ENCODE results near the gene NDUFS6. TPM values are rescaled to one million over a fixed set of nuclear protein-coding genes. Genes with fewer than 3 reads are reported as not detected.

Gene NDUFS6
- total and polyA plus RNA-seq, 2 of the 8 experiments (the other 6 are each of a cell fraction or from before 2014, with no cell fraction given) = 72.7 to 191 TPM

GRCh38 chr5:1763548-1763911 is 37.7 kb upstream of the NDUFS6 start:
- H3K4ac ChIP-seq (replicated peaks; ENCODE audit: insufficient read length, low read depth, low read length) = no peak overlapping the region
- H3K27me3 ChIP-seq (replicated peaks in 1 of 4; ENCODE audit: control insufficient read depth in 3 of 4, extremely low read depth in 1 of 4, insufficient read depth in 3 of 4, low read length in 3 of 4) = no peaks in the 10 kb centered on the region; a peak in 1 of 7 replicates
- POLR2A ChIA-PET (ENCODE audit: partially characterized antibody) = interaction anchor here (0.5 kb wide), 1 partner anchor 22 kb away, joined by 3 read pairs; no protein-coding TSS in a partner anchor
- no peak overlapping the region for H4K91ac ChIP-seq (replicated peaks; ENCODE audit: insufficient read length, low read length)
- DNase-seq (ENCODE audit: low read depth in 1 of 2, low spot score in 2 of 2) (peak in 1 of 2 experiments; percentile 64), FAIRE-seq (peak; percentile 77)
- H2BK12ac ChIP-seq (ENCODE audit: low read depth, low read length) = no peak overlapping the region
- H3K36me3 ChIP-seq (ENCODE audit: control insufficient read depth in 2 of 4, insufficient read depth in 4 of 4, low read length in 3 of 4) = no peaks in the 10 kb centered on the region
- WGBS, 2 experiments (ENCODE audit: extremely low coverage in 1 of 2, insufficient coverage in 1 of 2, insufficient read length in 1 of 2, insufficient replicate concordance in 2 of 2, low coverage in 1 of 2, low lambda C conversion rate in 2 of 2, missing lambda C conversion rate in 1 of 2) = 60% methylated on average over 15 of the region's 15 CpGs; no CpG with 5 or more reads in 1 of the 2 experiments
- H3K56ac ChIP-seq (replicated peaks; ENCODE audit: insufficient read length, low read depth, low read length) = no peak overlapping the region
- H2BK120ac ChIP-seq (replicated peaks; ENCODE audit: low read depth, low read length) = no peak overlapping the region
- no peak overlapping the region for H2AFZ ChIP-seq (ENCODE audit: low read length)
- H3K9ac ChIP-seq (replicated peaks in 1 of 4; ENCODE audit: extremely low read depth in 1 of 4, low read depth in 3 of 4, low read length in 3 of 4) = no peak overlapping the region
- no peak overlapping the region for H3K4me2 ChIP-seq (ENCODE audit: insufficient read depth in 1 of 2, low read depth in 2 of 2, low read length in 2 of 2)
- no peak overlapping the region for H4K8ac ChIP-seq (ENCODE audit: extremely low read depth, insufficient read depth, low read length)
- H3K23me2 ChIP-seq (ENCODE audit: low read depth, low read length) = no peaks in the 10 kb centered on the region
- no peak overlapping the region for H3K27ac ChIP-seq (ENCODE audit: low read depth, low read length)
- no peak overlapping the region for H2BK20ac ChIP-seq (ENCODE audit: low read length)
- H4K5ac ChIP-seq (ENCODE audit: insufficient read length, low read depth, low read length) = no peak overlapping the region
- no peak overlapping the region for H2AK5ac ChIP-seq (ENCODE audit: low read depth, low read length)
- H4K20me1 ChIP-seq (replicated peaks in 1 of 2; ENCODE audit: control insufficient read depth in 1 of 2, insufficient read depth in 2 of 2, low read length in 2 of 2) = no peaks in the 10 kb centered on the region
- H3K4me1 ChIP-seq (replicated peaks in 1 of 4; ENCODE audit: control insufficient read depth in 3 of 4, insufficient read depth in 4 of 4, low read length in 3 of 4) = peaks cover 0 to 6% (median 0%) of the 10 kb centered on the region in 4 experiments; a peak in 5 of 7 replicates
- H3K9me3 ChIP-seq (ENCODE audit: insufficient read depth in 2 of 2, low read depth in 1 of 2, low read length in 1 of 2) = peaks cover 0 to 2% of the 10 kb centered on the region in 2 experiments; a peak in 1 of 4 replicates
- no peak overlapping the region for H2BK15ac ChIP-seq (ENCODE audit: low read length)
- H3K18ac ChIP-seq (ENCODE audit: extremely low read depth, low read length) = no peak overlapping the region
- H3K79me2 ChIP-seq (ENCODE audit: control insufficient read depth in 1 of 2, insufficient read depth in 2 of 2, low read length in 2 of 2) = no peaks in the 10 kb centered on the region
- CTCF ChIA-PET (ENCODE audit: partially characterized antibody) = interaction anchor here (0.6 to 4.7 kb wide), 37 partner anchors 9 to 347 kb away, joined by 3 to 27 read pairs (median 4); no protein-coding TSS in a partner anchor
- no peak overlapping the region for H2BK5ac ChIP-seq (ENCODE audit: low read depth, low read length)
- H3K14ac ChIP-seq (ENCODE audit: insufficient read length) = no peak overlapping the region
- H3K4me3 ChIP-seq (ENCODE audit: extremely low read depth in 1 of 4, insufficient read depth in 2 of 4, low read depth in 3 of 4, low read length in 4 of 4) = no peak overlapping the region
- no peak overlapping the region for H3K23ac ChIP-seq (ENCODE audit: insufficient read length)
- H3K79me1 ChIP-seq (ENCODE audit: low read depth, low read length) = no peaks in the 10 kb centered on the region
- TF ChIP-seq HDAC6 (IDR thresholded peaks at IDR 0.05; ENCODE audit: low read depth, low read length) (no peak), E2F6 (IDR thresholded peaks at IDR 0.05) (no peak), SIRT6 (IDR thresholded peaks at IDR 0.05; ENCODE audit: low read length) (no peak), TBP (IDR thresholded peaks at IDR 0.05; ENCODE audit: low read depth, low read length) (no peak), CTBP2 (IDR thresholded peaks at IDR 0.05; ENCODE audit: borderline replicate concordance, insufficient read depth, insufficient read length, low read length) (no peak), FOSL1 (IDR thresholded peaks at IDR 0.05; ENCODE audit: insufficient read depth, low read depth, low read length) (no peak), SAP30 (IDR thresholded peaks at IDR 0.05; ENCODE audit: insufficient read depth, insufficient replicate concordance, low read length) (no peak), CBX5 (IDR thresholded peaks at IDR 0.05; ENCODE audit: low read depth, low read length) (no peak)
